Measurements from ENCODE around the gene GNA14. TPM values are rescaled to one million over a fixed set of nuclear protein-coding genes. Genes with fewer than 3 reads are reported as not detected.

Gene GNA14
- polyA plus RNA-seq, 1 donor from 2014 or later, result 0.40 TPM

DNA sequence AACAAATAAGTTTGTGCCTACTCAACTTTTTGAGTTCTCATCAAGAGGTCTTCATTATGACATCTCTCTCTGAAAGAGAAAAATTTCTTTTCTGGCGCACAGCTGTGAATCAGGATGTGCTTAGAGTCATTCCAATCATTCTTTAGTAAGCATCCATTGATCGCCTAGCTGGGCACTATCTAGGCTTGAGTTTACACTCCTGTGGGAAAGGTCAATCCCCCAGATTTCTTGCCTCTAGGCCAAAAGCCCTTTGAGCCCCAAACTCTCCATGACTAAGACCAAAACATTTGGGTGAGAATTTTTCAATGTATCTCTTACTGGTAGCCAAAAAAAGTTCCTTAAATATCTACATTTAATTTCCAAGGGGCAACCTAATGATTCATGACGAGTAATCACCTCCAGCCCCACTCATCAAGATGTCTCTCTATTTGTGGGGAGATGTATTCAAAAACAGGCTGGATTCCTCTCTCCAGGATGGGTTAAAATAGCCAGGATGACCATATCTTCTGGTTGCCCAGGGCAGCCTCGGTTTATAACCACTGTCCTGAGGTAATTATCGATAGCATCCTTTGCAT is 101.7 kb downstream of the GNA14 start:
- H3K4me2 ChIP-seq (ENCODE audit: low read length), result no peak overlapping the region
- H3K27me3 ChIP-seq (ENCODE audit: insufficient read depth, low read depth, low read length), result no peaks in the 10 kb centered on the region
- no peaks in the 10 kb centered on the region for H3F3A ChIP-seq (ENCODE audit: insufficient read depth, low read length, poor library complexity, severe bottlenecking)
- H4K20me1 ChIP-seq (ENCODE audit: insufficient read depth), result no peaks in the 10 kb centered on the region
- no peak overlapping the region for H3K4me3 ChIP-seq (ENCODE audit: low read length)
- no peaks in the 10 kb centered on the region for H3K79me2 ChIP-seq (replicated peaks; ENCODE audit: insufficient read depth, low read length)
- H3K36me3 ChIP-seq (ENCODE audit: insufficient read depth, low read length), result no peaks in the 10 kb centered on the region
- no peak overlapping the region for H2AFZ ChIP-seq (ENCODE audit: low read depth, low read length)
- H3K9me3 ChIP-seq (ENCODE audit: low read length), result peaks cover 13% of the 10 kb centered on the region
- TF ChIP-seq, protein P1, sequence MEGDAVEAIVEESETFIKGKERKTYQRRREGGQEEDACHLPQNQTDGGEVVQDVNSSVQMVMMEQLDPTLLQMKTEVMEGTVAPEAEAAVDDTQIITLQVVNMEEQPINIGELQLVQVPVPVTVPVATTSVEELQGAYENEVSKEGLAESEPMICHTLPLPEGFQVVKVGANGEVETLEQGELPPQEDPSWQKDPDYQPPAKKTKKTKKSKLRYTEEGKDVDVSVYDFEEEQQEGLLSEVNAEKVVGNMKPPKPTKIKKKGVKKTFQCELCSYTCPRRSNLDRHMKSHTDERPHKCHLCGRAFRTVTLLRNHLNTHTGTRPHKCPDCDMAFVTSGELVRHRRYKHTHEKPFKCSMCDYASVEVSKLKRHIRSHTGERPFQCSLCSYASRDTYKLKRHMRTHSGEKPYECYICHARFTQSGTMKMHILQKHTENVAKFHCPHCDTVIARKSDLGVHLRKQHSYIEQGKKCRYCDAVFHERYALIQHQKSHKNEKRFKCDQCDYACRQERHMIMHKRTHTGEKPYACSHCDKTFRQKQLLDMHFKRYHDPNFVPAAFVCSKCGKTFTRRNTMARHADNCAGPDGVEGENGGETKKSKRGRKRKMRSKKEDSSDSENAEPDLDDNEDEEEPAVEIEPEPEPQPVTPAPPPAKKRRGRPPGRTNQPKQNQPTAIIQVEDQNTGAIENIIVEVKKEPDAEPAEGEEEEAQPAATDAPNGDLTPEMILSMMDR (IDR thresholded peaks at IDR 0.05; ENCODE audit: poor library complexity, severe bottlenecking), result no peak
- TF ChIP-seq EP300 (conservative IDR thresholded peaks at IDR 0.05; ENCODE audit: poor library complexity, severe bottlenecking) (no peak), MXI1 (conservative IDR thresholded peaks at IDR 0.05; ENCODE audit: poor library complexity, severe bottlenecking) (no peak)
- TF ChIP-seq, protein P2, sequence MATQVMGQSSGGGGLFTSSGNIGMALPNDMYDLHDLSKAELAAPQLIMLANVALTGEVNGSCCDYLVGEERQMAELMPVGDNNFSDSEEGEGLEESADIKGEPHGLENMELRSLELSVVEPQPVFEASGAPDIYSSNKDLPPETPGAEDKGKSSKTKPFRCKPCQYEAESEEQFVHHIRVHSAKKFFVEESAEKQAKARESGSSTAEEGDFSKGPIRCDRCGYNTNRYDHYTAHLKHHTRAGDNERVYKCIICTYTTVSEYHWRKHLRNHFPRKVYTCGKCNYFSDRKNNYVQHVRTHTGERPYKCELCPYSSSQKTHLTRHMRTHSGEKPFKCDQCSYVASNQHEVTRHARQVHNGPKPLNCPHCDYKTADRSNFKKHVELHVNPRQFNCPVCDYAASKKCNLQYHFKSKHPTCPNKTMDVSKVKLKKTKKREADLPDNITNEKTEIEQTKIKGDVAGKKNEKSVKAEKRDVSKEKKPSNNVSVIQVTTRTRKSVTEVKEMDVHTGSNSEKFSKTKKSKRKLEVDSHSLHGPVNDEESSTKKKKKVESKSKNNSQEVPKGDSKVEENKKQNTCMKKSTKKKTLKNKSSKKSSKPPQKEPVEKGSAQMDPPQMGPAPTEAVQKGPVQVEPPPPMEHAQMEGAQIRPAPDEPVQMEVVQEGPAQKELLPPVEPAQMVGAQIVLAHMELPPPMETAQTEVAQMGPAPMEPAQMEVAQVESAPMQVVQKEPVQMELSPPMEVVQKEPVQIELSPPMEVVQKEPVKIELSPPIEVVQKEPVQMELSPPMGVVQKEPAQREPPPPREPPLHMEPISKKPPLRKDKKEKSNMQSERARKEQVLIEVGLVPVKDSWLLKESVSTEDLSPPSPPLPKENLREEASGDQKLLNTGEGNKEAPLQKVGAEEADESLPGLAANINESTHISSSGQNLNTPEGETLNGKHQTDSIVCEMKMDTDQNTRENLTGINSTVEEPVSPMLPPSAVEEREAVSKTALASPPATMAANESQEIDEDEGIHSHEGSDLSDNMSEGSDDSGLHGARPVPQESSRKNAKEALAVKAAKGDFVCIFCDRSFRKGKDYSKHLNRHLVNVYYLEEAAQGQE (IDR thresholded peaks at IDR 0.05; ENCODE audit: borderline replicate concordance), result no peak
- no peaks in the 10 kb centered on the region for H3K9me2 ChIP-seq (ENCODE audit: insufficient read depth, low read length)
- H3K27ac ChIP-seq (ENCODE audit: low read length), result no peak overlapping the region
- no peak overlapping the region for H3K9ac ChIP-seq (ENCODE audit: low read length)

DNA sequence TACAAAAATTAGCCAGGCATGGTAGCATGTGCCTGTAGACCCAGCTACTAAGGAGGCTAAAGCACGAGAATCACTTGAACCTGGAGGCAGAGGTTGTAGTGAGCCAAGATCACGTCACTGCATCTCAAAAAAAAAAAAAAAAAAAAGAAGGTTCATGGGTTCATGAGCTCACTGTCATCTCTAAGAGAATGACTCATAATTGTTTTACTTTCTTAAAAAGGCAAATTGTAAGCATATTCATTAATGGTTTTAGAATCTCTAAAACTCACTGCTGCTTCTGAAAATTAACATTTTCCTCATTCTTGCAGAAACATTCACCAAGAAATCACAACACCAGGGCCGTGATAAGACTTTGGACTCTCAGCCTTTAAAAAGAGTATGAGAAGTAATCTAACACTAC is 103.6 kb downstream of the GNA14 start:
- Histone ChIP-seq H2AFZ (ENCODE audit: low read depth, low read length) (no peak overlapping the region), H3K9me3 (ENCODE audit: low read length) (peaks cover 13% of the 10 kb centered on the region), H3K36me3 (ENCODE audit: insufficient read depth, low read length) (no peaks in the 10 kb centered on the region), H3K4me2 (ENCODE audit: low read length) (no peak overlapping the region), H4K20me1 (ENCODE audit: insufficient read depth) (no peaks in the 10 kb centered on the region), H3K4me3 (ENCODE audit: low read length) (no peak overlapping the region), H3K27me3 (ENCODE audit: insufficient read depth, low read depth, low read length) (no peaks in the 10 kb centered on the region), H3K27ac (ENCODE audit: low read length) (no peak overlapping the region), H3F3A (ENCODE audit: insufficient read depth, low read length, poor library complexity, severe bottlenecking) (no peaks in the 10 kb centered on the region), H3K9me2 (ENCODE audit: insufficient read depth, low read length) (no peaks in the 10 kb centered on the region), H3K79me2 (replicated peaks; ENCODE audit: insufficient read depth, low read length) (no peaks in the 10 kb centered on the region), H3K9ac (ENCODE audit: low read length) (no peak overlapping the region)
- TF ChIP-seq SMC3 (conservative IDR thresholded peaks at IDR 0.05; ENCODE audit: poor library complexity) (no peak), EP300 (conservative IDR thresholded peaks at IDR 0.05; ENCODE audit: poor library complexity, severe bottlenecking) (no peak), POLR2AphosphoS5 (IDR thresholded peaks at IDR 0.05) (no peak), RAD21 (conservative IDR thresholded peaks at IDR 0.05) (no peak), TAF1 (IDR thresholded peaks at IDR 0.05; ENCODE audit: low read depth) (no peak), EZH2 (IDR thresholded peaks at IDR 0.05; ENCODE audit: borderline replicate concordance, insufficient read depth, low read length, poor library complexity, severe bottlenecking) (no peak), MXI1 (conservative IDR thresholded peaks at IDR 0.05; ENCODE audit: poor library complexity, severe bottlenecking) (no peak)
- TF ChIP-seq, protein P1 (IDR thresholded peaks at IDR 0.05; ENCODE audit: poor library complexity, severe bottlenecking), result no peak
- TF ChIP-seq, protein P2 (IDR thresholded peaks at IDR 0.05; ENCODE audit: borderline replicate concordance), result no peak
